WTC11 (cell line): ENCODE results near the gene PRDM2.

ENCODE experiments used
- ATF1 ChIP-seq: sonication (generic); formaldehyde crosslinking; IDR thresholded peaks from 2 replicates; pipeline ENCODE4 v1.8.1; 2023; ENCODE audit warnings: mild to moderate bottlenecking, moderate library complexity, missing genetic modification reagents
- GABPB1 ChIP-seq: sonication (generic); formaldehyde crosslinking; IDR thresholded peaks from 2 replicates; pipeline ENCODE4 v1.8.1; 2023; ENCODE audit warnings: mild to moderate bottlenecking, missing genetic modification reagents
- SP1 ChIP-seq: sonication (generic); formaldehyde crosslinking; conservative IDR thresholded peaks from 2 replicates; pipeline ENCODE4 v1.8.1; 2022; ENCODE audit warnings: missing genetic modification reagents
- ZNF232 ChIP-seq: sonication (generic); formaldehyde crosslinking; IDR thresholded peaks from 2 replicates; pipeline ENCODE4 v1.8.0; 2022; ENCODE audit warnings: mild to moderate bottlenecking, missing genetic modification reagents
- TF ChIP-seq, protein P1 (sequence below): sonication (generic); formaldehyde crosslinking; IDR thresholded peaks from 2 replicates; pipeline ENCODE4 v1.8.0; 2022; ENCODE audit warnings: mild to moderate bottlenecking, missing genetic modification reagents
- TF ChIP-seq, protein P2 (sequence below): sonication (generic); formaldehyde crosslinking; conservative IDR thresholded peaks from 2 replicates; pipeline ENCODE4 v1.8.1; 2022; ENCODE audit warnings: mild to moderate bottlenecking, missing genetic modification reagents
- TF ChIP-seq, protein P3 (sequence below): sonication (generic); formaldehyde crosslinking; IDR thresholded peaks from 2 replicates; pipeline ENCODE4 v1.8.1; 2023; ENCODE audit warnings: mild to moderate bottlenecking, missing genetic modification reagents, moderate library complexity
- TF ChIP-seq, protein P4 (sequence below): sonication (generic); formaldehyde crosslinking; IDR thresholded peaks from 2 replicates; pipeline ENCODE4 v1.8.1; 2022; ENCODE audit warnings: low read depth, mild to moderate bottlenecking, moderate library complexity, missing genetic modification reagents, borderline replicate concordance

DNA sequence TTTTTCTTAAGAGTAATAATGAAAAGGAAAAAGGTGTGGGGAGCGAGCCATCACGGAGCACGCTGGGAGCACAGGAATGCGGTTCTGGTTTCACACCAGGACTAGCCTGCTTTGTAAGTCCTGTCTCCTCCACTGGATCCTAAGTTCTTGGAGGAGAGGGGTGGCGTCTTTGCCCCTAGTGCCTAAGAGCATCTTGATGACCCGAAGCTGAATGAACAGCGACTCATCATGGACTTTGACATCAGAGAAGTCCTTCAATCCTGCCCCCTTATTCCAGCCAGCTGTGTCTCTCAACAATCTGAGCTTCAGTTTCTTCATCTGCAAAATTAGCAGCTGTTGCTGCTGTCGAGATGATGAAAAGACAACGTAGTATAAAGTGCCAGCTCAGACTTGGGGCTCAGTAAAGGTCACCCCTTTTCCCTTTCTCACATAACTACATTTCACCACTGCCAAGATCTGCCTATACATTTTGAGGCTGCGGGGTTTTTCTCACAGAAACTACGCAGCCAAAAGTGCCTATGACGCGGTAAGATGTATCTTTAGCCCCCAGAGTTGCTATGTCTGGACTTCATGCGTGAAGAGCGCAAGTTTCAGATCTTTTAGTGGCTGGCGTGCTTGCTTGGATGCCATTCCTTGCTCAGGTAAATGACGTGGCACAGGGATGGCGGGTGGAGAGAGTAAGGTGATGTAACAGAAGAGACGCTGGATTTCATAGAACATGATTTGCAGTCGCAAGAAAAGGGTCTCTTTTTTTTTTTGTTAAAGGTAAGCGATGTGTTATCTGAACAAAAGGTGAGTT, 4.9 kb upstream of the PRDM2 start:
- TF ChIP-seq ZNF232 (CRISPR knock-in tag) (no peak), SP1 (CRISPR knock-in tag) (no peak), ATF1 (no peak), GABPB1 (CRISPR knock-in tag) (no peak)
- TF ChIP-seq, protein P1, sequence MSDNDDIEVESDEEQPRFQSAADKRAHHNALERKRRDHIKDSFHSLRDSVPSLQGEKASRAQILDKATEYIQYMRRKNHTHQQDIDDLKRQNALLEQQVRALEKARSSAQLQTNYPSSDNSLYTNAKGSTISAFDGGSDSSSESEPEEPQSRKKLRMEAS (CRISPR knock-in tag), result no peak
- TF ChIP-seq, protein P2, sequence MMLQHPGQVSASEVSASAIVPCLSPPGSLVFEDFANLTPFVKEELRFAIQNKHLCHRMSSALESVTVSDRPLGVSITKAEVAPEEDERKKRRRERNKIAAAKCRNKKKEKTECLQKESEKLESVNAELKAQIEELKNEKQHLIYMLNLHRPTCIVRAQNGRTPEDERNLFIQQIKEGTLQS (CRISPR knock-in tag), result no peak
- TF ChIP-seq, protein P3, sequence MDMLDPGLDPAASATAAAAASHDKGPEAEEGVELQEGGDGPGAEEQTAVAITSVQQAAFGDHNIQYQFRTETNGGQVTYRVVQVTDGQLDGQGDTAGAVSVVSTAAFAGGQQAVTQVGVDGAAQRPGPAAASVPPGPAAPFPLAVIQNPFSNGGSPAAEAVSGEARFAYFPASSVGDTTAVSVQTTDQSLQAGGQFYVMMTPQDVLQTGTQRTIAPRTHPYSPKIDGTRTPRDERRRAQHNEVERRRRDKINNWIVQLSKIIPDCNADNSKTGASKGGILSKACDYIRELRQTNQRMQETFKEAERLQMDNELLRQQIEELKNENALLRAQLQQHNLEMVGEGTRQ (CRISPR knock-in tag), result no peak
- TF ChIP-seq, protein P4, sequence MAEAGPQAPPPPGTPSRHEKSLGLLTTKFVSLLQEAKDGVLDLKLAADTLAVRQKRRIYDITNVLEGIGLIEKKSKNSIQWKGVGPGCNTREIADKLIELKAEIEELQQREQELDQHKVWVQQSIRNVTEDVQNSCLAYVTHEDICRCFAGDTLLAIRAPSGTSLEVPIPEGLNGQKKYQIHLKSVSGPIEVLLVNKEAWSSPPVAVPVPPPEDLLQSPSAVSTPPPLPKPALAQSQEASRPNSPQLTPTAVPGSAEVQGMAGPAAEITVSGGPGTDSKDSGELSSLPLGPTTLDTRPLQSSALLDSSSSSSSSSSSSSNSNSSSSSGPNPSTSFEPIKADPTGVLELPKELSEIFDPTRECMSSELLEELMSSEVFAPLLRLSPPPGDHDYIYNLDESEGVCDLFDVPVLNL (CRISPR knock-in tag), result no peak
